Measurements from ENCODE around the gene TRPM7. TPM values are rescaled to one million over a fixed set of nuclear protein-coding genes. Genes with fewer than 3 reads are reported as not detected.
"Not testable (repeated sequence)": the region's sequence is repeated elsewhere in the genome, so short reads cannot be mapped to it uniquely, and the experiment has no call there.

Gene TRPM7
- total RNA-seq, 1 donor from 2014 or later, result 32.2 TPM

DNA sequence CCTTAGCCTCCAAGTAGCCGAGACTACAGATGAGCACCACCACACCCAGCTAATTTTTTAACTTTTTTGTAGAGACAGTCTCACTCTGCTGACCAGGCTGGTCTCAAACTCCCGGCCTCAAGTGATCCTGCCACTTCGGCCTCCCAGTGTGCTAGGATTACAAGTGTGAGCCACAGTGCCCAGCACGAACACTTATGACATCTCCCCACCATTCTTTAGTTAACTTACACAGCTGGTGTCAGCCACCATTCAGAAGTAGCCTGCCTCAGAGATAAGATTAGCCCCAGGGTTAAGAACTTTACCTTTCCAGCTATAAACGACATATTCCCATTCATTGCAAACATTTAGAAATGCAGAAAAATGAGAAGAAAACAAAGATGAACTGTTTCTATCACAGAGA lies 58.2 kb downstream of the TRPM7 start:
- Histone ChIP-seq H3K27me3 (ENCODE audit: low read depth) (no peaks in the 10 kb centered on the region), H3K27ac (replicated peaks) (no peak overlapping the region), H3K4me1 (peaks cover 19% of the 10 kb centered on the region), H3K9me3 (replicated peaks) (no peaks in the 10 kb centered on the region), H3K36me3 (peaks cover 91% of the 10 kb centered on the region), H3K4me3 (no peak overlapping the region)
- no peak for DNase-seq
- TF ChIP-seq, protein P1, sequence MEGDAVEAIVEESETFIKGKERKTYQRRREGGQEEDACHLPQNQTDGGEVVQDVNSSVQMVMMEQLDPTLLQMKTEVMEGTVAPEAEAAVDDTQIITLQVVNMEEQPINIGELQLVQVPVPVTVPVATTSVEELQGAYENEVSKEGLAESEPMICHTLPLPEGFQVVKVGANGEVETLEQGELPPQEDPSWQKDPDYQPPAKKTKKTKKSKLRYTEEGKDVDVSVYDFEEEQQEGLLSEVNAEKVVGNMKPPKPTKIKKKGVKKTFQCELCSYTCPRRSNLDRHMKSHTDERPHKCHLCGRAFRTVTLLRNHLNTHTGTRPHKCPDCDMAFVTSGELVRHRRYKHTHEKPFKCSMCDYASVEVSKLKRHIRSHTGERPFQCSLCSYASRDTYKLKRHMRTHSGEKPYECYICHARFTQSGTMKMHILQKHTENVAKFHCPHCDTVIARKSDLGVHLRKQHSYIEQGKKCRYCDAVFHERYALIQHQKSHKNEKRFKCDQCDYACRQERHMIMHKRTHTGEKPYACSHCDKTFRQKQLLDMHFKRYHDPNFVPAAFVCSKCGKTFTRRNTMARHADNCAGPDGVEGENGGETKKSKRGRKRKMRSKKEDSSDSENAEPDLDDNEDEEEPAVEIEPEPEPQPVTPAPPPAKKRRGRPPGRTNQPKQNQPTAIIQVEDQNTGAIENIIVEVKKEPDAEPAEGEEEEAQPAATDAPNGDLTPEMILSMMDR (IDR thresholded peaks at IDR 0.05; ENCODE audit: borderline replicate concordance), result no peak
- intact Hi-C loops (cut with micrococcal nuclease), result no loop called here

DNA sequence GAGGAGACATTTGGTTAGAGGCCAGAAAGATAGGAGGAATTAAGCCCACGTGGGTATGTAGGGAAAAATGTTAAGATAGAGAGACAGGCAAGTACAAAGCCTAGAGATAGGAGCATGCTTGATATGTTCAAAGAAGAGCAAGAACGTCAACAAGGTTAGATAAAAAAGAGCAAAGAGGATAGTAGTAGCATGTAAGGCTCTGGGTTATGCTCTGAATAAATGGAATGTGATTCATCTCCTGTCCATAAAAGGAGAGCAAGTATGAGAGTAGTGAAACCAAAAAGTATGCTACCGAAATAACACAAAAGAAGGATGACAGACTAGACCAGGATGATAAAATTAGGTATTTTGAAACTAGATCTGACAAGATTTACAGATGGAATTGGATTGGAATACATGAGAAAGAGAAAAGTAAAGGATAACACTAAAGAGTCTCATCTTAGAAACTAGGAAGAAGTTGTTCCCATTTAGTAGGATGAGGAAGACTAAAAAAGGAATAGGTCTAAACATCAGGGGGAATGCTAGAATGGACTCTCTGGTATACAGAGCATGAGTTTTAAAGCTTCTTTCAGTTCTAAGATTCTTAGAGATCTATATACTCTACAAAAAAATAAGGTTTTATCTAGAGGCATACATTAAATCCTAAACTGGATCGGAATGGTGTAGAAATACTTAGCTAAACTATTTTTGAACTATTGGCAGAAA lies 59.1 kb downstream of the TRPM7 start:
- Histone ChIP-seq H3K9me3 (replicated peaks) (no peaks in the 10 kb centered on the region), H3K4me1 (peaks cover 19% of the 10 kb centered on the region), H3K27ac (replicated peaks) (peak overlapping the region; percentile 28), H3K4me3 (no peak overlapping the region), H3K36me3 (peaks cover 91% of the 10 kb centered on the region), H3K27me3 (ENCODE audit: low read depth) (no peaks in the 10 kb centered on the region)
- intact Hi-C loops (cut with micrococcal nuclease), result no loop called here
- TF ChIP-seq, protein P1 (IDR thresholded peaks at IDR 0.05; ENCODE audit: borderline replicate concordance), result no peak
- DNase-seq, result no peak

DNA sequence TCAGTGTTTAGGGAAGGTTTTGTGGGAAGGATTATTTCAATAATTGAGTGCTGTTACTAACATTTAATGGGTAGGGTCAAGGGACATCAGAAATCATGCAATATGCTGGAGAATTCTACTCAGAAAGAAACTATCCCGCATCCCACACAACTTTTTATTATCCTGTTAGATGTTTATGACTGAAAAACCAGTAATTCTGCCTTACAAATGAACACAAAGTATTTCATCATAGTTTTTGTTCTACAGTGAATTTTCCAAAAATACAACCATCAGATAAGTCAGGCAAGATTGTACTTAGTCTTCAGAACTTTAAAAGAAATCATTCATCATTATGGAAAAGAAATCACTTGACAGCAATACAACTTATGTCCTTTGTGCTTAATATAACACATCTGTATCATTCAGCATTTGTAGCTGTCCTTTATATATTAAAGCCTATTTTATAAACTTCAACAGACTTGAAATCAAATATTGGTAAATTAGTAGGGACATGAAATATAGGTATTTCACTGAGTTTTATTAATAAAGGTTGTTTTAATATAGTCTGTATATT lies 61.9 kb downstream of the TRPM7 start:
- H3K27me3 ChIP-seq (ENCODE audit: low read depth), result no peaks in the 10 kb centered on the region
- H3K36me3 ChIP-seq, result peaks cover 90% of the 10 kb centered on the region
- DNase-seq, result no peak
- H3K4me1 ChIP-seq, result peaks cover 19% of the 10 kb centered on the region
- H3K27ac ChIP-seq (replicated peaks), result no peak overlapping the region
- TF ChIP-seq, protein P1 (IDR thresholded peaks at IDR 0.05; ENCODE audit: borderline replicate concordance), result no peak
- H3K9me3 ChIP-seq (replicated peaks), result no peaks in the 10 kb centered on the region
- H3K4me3 ChIP-seq, result no peak overlapping the region
- intact Hi-C loops (cut with micrococcal nuclease), result no loop called here

DNA sequence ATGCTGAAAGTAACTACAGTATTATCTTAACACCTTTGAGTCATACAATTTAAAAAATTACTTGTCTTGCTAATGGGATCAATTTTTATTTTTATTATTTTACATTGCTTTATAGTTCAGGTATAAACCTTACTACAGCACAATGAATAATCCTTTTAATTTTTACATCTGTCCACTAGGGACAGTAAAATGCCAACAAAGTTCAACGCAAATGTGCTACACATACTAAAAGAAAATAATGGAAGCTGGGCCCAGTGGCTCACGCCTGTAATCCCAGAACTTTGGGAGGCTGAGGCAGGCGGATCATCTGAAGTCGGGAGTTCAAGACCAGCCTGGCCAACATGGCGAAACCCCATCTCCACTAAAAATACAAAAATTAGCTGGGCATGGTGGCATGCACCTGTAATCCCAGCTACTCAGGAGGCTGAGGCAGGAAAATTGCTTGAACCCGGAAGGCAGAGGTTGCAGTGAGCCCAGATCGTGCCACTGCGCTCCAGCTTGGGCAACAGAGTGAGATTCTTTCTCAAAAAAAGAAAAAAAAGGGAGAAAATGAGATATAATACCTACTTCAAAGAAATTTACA lies 64.1 kb downstream of the TRPM7 start:
- H3K9me3 ChIP-seq (replicated peaks); DNase-seq; H3K4me3 ChIP-seq; H3K4me1 ChIP-seq; intact Hi-C loops (cut with micrococcal nuclease); H3K27me3 ChIP-seq (ENCODE audit: low read depth); H3K27ac ChIP-seq (replicated peaks): not testable (repeated sequence)
- TF ChIP-seq, protein P1 (IDR thresholded peaks at IDR 0.05; ENCODE audit: borderline replicate concordance), result peak; percentile 37
- H3K36me3 ChIP-seq, result peaks cover 91% of the 10 kb centered on the region

DNA sequence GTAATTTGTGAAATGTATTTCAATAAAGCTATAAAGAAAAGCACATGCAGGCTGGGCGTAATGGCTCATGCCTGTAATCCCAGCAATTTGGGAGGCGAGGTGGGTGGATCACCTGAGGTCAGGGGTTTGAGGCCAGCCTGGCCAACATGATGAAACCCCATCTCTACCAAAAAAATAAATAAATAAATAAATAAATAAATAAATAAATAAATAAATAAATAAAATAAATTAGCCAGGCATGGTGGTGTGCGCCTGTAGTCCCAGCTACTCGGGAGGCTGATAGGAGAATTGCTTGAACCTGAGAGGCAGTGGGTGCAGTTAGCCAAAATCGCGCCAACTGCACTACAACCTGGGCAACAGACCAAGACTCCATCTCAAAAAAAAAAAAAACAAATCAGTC lies 69.6 kb downstream of the TRPM7 start:
- H3K36me3 ChIP-seq, result peaks cover 90% of the 10 kb centered on the region
- not testable (repeated sequence) for H3K27ac ChIP-seq (replicated peaks); H3K27me3 ChIP-seq (ENCODE audit: low read depth)

DNA sequence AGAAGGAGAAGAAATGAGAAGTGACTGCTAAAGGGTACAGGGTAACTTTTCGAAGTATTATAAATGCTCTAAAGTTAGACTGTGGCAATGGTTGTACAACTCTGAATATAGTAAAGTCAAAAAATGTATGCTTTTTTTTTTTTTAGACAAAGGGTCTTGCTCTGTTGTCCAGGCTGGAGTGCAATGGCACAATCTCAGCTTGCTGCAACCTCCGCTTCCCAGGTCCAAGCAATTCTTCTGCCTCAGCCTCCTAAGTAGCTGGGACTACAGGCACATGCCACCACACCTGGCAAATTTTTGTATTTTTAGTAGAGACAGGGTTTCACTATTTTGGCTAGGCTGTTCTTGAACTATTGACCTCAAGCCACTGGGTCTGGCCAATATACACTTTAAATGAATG lies 70.0 kb downstream of the TRPM7 start:
- peaks cover 90% of the 10 kb centered on the region for H3K36me3 ChIP-seq
- H3K9me3 ChIP-seq (replicated peaks); DNase-seq; H3K4me3 ChIP-seq; H3K27ac ChIP-seq (replicated peaks); H3K4me1 ChIP-seq; intact Hi-C loops (cut with micrococcal nuclease); H3K27me3 ChIP-seq (ENCODE audit: low read depth): not testable (repeated sequence)

More for the DNA sequence above, 69.6 kb downstream of the TRPM7 start:
- intact Hi-C loops (cut with micrococcal nuclease); H3K4me3 ChIP-seq; H3K9me3 ChIP-seq (replicated peaks); DNase-seq; H3K4me1 ChIP-seq: not testable (repeated sequence)

Data from left ventricle myocardium inferior (tissue), 1 donor.